H1 (cell line): Measurements from ENCODE around the gene POMT2. TPM values are rescaled to one million over a fixed set of nuclear protein-coding genes. Genes with fewer than 3 reads are reported as not detected.

ENCODE experiments used
- CTCF ChIA-PET: fragments of 300-600 bp; sonication (Branson Sonifier 250); formaldehyde crosslinking; loops from one replicate; lab custom pipeline; 2021; ENCODE audit not compliant: partially characterized antibody; lab: Charles Lee
- POLR2A ChIA-PET: fragments of 300-600 bp; sonication (Branson Sonifier 250); formaldehyde crosslinking; loops from one replicate; lab custom pipeline; 2021; ENCODE audit warnings: inconsistent platforms; ENCODE audit not compliant: partially characterized antibody; lab: Charles Lee
- DNase-seq, 2 experiments: peaks; one replicate each; pipeline versions ENCODE4 v3.0.0 to v3.0.0-alpha.2; 2010 to 2022; ENCODE audit warnings: low spot score in 2 of 2, low read depth in 1 of 2, mixed read lengths in 1 of 2
- FAIRE-seq: peaks from 2 replicates; lab custom pipeline; 2011; peaks lifted over from hg19 to GRCh38; lab: Jason Lieb, UNC
- H2AFZ ChIP-seq: 2 replicates; pipeline ENCODE4 v1.8.1; 2012; ENCODE audit warnings: low read length, inconsistent platforms
- H2AK5ac ChIP-seq: 2 replicates; pipeline ENCODE4 v1.6.1; 2013; ENCODE audit warnings: low read depth, low read length
- H2BK120ac ChIP-seq: replicated peaks from 2 replicates; pipeline ENCODE3; 2013; ENCODE audit warnings: low read depth, low read length, inconsistent platforms
- H2BK12ac ChIP-seq: 2 replicates; pipeline ENCODE4 v1.6.1; 2013; ENCODE audit warnings: low read depth, low read length
- H2BK15ac ChIP-seq: 2 replicates; pipeline ENCODE4 v1.6.1; 2013; ENCODE audit warnings: low read length
- H2BK20ac ChIP-seq: 2 replicates; pipeline ENCODE4 v1.6.1; 2013; ENCODE audit warnings: low read length
- H2BK5ac ChIP-seq: 2 replicates; pipeline ENCODE4 v1.6.1; 2013; ENCODE audit warnings: low read depth, low read length
- H3K14ac ChIP-seq: 2 replicates; pipeline ENCODE4 v1.6.1; 2013; ENCODE audit warnings: inconsistent platforms; ENCODE audit not compliant: insufficient read length
- H3K18ac ChIP-seq: 2 replicates; pipeline ENCODE4 v1.6.1; 2013; ENCODE audit warnings: low read length; ENCODE audit errors: extremely low read depth
- H3K23ac ChIP-seq: 2 replicates; pipeline ENCODE4 v1.6.1; 2013; ENCODE audit warnings: inconsistent platforms; ENCODE audit not compliant: insufficient read length
- H3K23me2 ChIP-seq: 2 replicates; pipeline ENCODE4 v1.6.1; 2013; ENCODE audit warnings: low read depth, low read length
- H3K27ac ChIP-seq: 2 replicates; pipeline ENCODE4 v1.6.1; 2011; ENCODE audit warnings: low read depth, low read length, inconsistent platforms
- H3K27me3 ChIP-seq, 4 experiments: replicated peaks in 1 of 4; 1 replicate in 1 of 4; 2 replicates in 3 of 4; pipeline versions ENCODE4 v1.6.1 to v1.8.1; 2011 to 2013; ENCODE audit warnings: low read length in 3 of 4, mild to moderate bottlenecking in 3 of 4, inconsistent platforms in 2 of 4, mixed read lengths in 2 of 4, moderate library complexity in 1 of 4; ENCODE audit not compliant: control insufficient read depth in 3 of 4, insufficient read depth in 3 of 4; ENCODE audit errors: extremely low read depth in 1 of 4
- H3K36me3 ChIP-seq, 4 experiments: 2 replicates each; pipeline versions ENCODE4 v1.6.1 to v1.8.1; 2011 to 2013; ENCODE audit warnings: mild to moderate bottlenecking in 4 of 4, low read length in 3 of 4, moderate library complexity in 2 of 4, control low read depth in 1 of 4, inconsistent platforms in 1 of 4; ENCODE audit not compliant: insufficient read depth in 4 of 4, control insufficient read depth in 2 of 4
- H3K4ac ChIP-seq: replicated peaks from 2 replicates; pipeline ENCODE3; 2013; ENCODE audit warnings: low read length, low read depth, mixed read lengths, inconsistent platforms; ENCODE audit not compliant: insufficient read length
- H3K4me1 ChIP-seq, 4 experiments: replicated peaks in 1 of 4; 1 replicate in 1 of 4; 2 replicates in 3 of 4; pipeline versions ENCODE4 v1.6.1 to v1.8.1; 2011 to 2013; ENCODE audit warnings: low read length in 3 of 4, inconsistent platforms in 2 of 4, mixed read lengths in 1 of 4; ENCODE audit not compliant: insufficient read depth in 4 of 4, control insufficient read depth in 3 of 4
- H3K4me2 ChIP-seq, 2 experiments: 2 replicates each; pipeline versions ENCODE4 v1.6.1 to v1.8.1; 2011 to 2013; ENCODE audit warnings: low read depth in 2 of 2, low read length in 2 of 2, control low read depth in 1 of 2, inconsistent platforms in 1 of 2, mild to moderate bottlenecking in 1 of 2; ENCODE audit not compliant: insufficient read depth in 1 of 2
- H3K4me3 ChIP-seq, 4 experiments: fragments of 200-600, 300-600 bp in 1 of 4; sonication (generic), shearing (Covaris generic), sonication (Bioruptor Twin) in 1 of 4; 2 replicates each; pipeline versions ENCODE4 v1.5.1 to v1.8.1; 2011 to 2016; ENCODE audit warnings: low read length in 4 of 4, low read depth in 3 of 4, control low read depth in 2 of 4, inconsistent platforms in 2 of 4, mild to moderate bottlenecking in 2 of 4, mixed read lengths in 1 of 4, moderate library complexity in 1 of 4; ENCODE audit not compliant: insufficient read depth in 2 of 4; ENCODE audit errors: extremely low read depth in 1 of 4
- H3K56ac ChIP-seq: replicated peaks from 2 replicates; pipeline ENCODE3; 2013; ENCODE audit warnings: low read depth, mild to moderate bottlenecking, mixed read lengths, low read length, inconsistent platforms; ENCODE audit not compliant: insufficient read length
- H3K79me1 ChIP-seq: 2 replicates; pipeline ENCODE4 v1.6.1; 2013; ENCODE audit warnings: low read depth, low read length, control low read depth
- H3K79me2 ChIP-seq, 2 experiments: 2 replicates each; pipeline versions ENCODE4 v1.6.1 to v1.8.1; 2012 to 2013; ENCODE audit warnings: low read length in 2 of 2, mild to moderate bottlenecking in 2 of 2, inconsistent platforms in 1 of 2; ENCODE audit not compliant: insufficient read depth in 2 of 2, control insufficient read depth in 1 of 2
- H3K9ac ChIP-seq, 4 experiments: replicated peaks in 1 of 4; 1 replicate in 1 of 4; 2 replicates in 3 of 4; pipeline versions ENCODE4 v1.6.1 to v1.8.1; 2011 to 2013; ENCODE audit warnings: low read depth in 3 of 4, low read length in 3 of 4, control low read depth in 2 of 4, mild to moderate bottlenecking in 2 of 4, moderate library complexity in 2 of 4, inconsistent platforms in 1 of 4; ENCODE audit errors: extremely low read depth in 1 of 4
- H3K9me3 ChIP-seq, 2 experiments: 2 replicates each; pipeline versions ENCODE4 v1.6.1 to v1.8.1; 2012 to 2013; ENCODE audit warnings: mild to moderate bottlenecking in 2 of 2, moderate library complexity in 2 of 2, control low read depth in 1 of 2, inconsistent platforms in 1 of 2, low read depth in 1 of 2, low read length in 1 of 2, mixed read lengths in 1 of 2; ENCODE audit not compliant: insufficient read depth in 2 of 2
- H4K20me1 ChIP-seq, 2 experiments: replicated peaks in 1 of 2; 2 replicates each; pipeline versions ENCODE3 to v1.8.1; 2011 to 2013; ENCODE audit warnings: inconsistent platforms in 2 of 2, low read length in 2 of 2, mild to moderate bottlenecking in 1 of 2; ENCODE audit not compliant: insufficient read depth in 2 of 2, control insufficient read depth in 1 of 2
- H4K5ac ChIP-seq: 2 replicates; pipeline ENCODE4 v1.6.1; 2013; ENCODE audit warnings: low read length, low read depth, mixed read lengths, inconsistent platforms; ENCODE audit not compliant: insufficient read length
- H4K8ac ChIP-seq: 2 replicates; pipeline ENCODE4 v1.8.0; 2013; ENCODE audit warnings: mild to moderate bottlenecking, moderate library complexity, low read length, inconsistent platforms; ENCODE audit not compliant: insufficient read depth; ENCODE audit errors: extremely low read depth
- H4K91ac ChIP-seq: replicated peaks from 2 replicates; pipeline ENCODE3; 2013; ENCODE audit warnings: low read length, mixed read lengths, inconsistent platforms; ENCODE audit not compliant: insufficient read length
- CHD2 ChIP-seq: IDR thresholded peaks from 2 replicates; pipeline ENCODE4 v1.6.1; 2012; ENCODE audit warnings: low read length, improper control_type of control experiment
- SP2 ChIP-seq: IDR thresholded peaks from 2 replicates; pipeline ENCODE4 v1.6.1; 2012; ENCODE audit warnings: mild to moderate bottlenecking, low read length, inconsistent platforms
- SP4 ChIP-seq: IDR thresholded peaks from 2 replicates; pipeline ENCODE4 v1.6.1; 2012; ENCODE audit warnings: low read length, inconsistent platforms
- WGBS, 2 experiments: shearing (Covaris generic) in 1 of 2; methylation state at CpG; one replicate each; pipeline versions ENCODE4 v1.1.6 to v1.1.7; 2013 to 2015; ENCODE audit warnings: low lambda C conversion rate in 2 of 2, mixed read lengths in 2 of 2, inconsistent platforms in 1 of 2, low coverage in 1 of 2, missing lambda C conversion rate in 1 of 2; ENCODE audit not compliant: insufficient replicate concordance in 2 of 2, insufficient coverage in 1 of 2, insufficient read length in 1 of 2; ENCODE audit errors: extremely low coverage in 1 of 2, missing lambda C conversion rate in 1 of 2; 5-methylcytosine and 5-hydroxymethylcytosine counted together
- polyA plus RNA-seq, 7 experiments: library from polyadenylated mRNA; depleted of rRNA in 3 of 7; stranded (reverse) in 5 of 7; unstranded in 2 of 7; fragments of >200 nt in 5 of 7; fragments of 200-250 nt in 2 of 7; gene quantifications; 1 replicate in 5 of 7; 2 replicates in 1 of 7; 4 replicates in 1 of 7; pipeline versions ENCODE4 v1.2.1 to v1.2.3, GENCODE V29; 2011 to 2013; ENCODE audit warnings: missing spikeins in 2 of 7, mixed read lengths in 2 of 7
- total RNA-seq: library from RNA; stranded (reverse); fragmentation: NEBNext Ultra II Directional; extraction: Animal tissue kit (Norgen Biotek cat#: 25700); gene quantifications from 2 replicates; pipeline ENCODE4 v1.2.1, GENCODE V29; 2021

The POMT2 gene
- total and polyA plus RNA-seq, 2 of the 8 experiments (the other 6 are each of a cell fraction or from before 2014, with no cell fraction given): 20.8 to 44.9 TPM

GRCh38 chr14:77236814-77237213 is 83.9 kb downstream of the POMT2 start:
- FAIRE-seq: no peak

More at GRCh38 chr14:77236814-77237213, 83.9 kb downstream of the POMT2 start:
- H3K27ac ChIP-seq: no peak overlapping the region
- no peak overlapping the region for H4K91ac ChIP-seq
- no peaks in the 10 kb centered on the region; a peak in 1 of 7 replicates for H3K4me1 ChIP-seq
- H3K4me3 ChIP-seq: no peak overlapping the region
- ChIA-PET CTCF (interaction anchor here (0.8 to 6.6 kb wide), 8 partner anchors 9 to 323 kb away, joined by 3 to 52 read pairs (median 5); partner anchors contain the start of gene ZDHHC22), POLR2A (interaction anchor here (1.4 to 1.5 kb wide), 2 partner anchors 14 to 41 kb away, joined by 3 read pairs; no protein-coding TSS in a partner anchor)
- no peak overlapping the region for H2AK5ac ChIP-seq
- no peak overlapping the region for H3K23ac ChIP-seq
- no peak overlapping the region for H2BK12ac ChIP-seq
- no peaks in the 10 kb centered on the region for H3K23me2 ChIP-seq
- no peak for DNase-seq
- H2BK20ac ChIP-seq: no peak overlapping the region
- H3K4me2 ChIP-seq: no peak overlapping the region
- no peaks in the 10 kb centered on the region for H3K79me1 ChIP-seq
- H2BK5ac ChIP-seq: no peak overlapping the region; the same call in 1 of the 2 replicates
- no peak overlapping the region for H3K18ac ChIP-seq
- no peak overlapping the region for H3K9ac ChIP-seq
- no peaks in the 10 kb centered on the region for H3K36me3 ChIP-seq
- H4K8ac ChIP-seq: no peak overlapping the region
- 84% methylated on average over 4 of the region's 7 CpGs; no CpG with 5 or more reads in 1 of the 2 experiments for WGBS, 2 experiments
- no peak overlapping the region for H4K5ac ChIP-seq
- TF ChIP-seq CHD2 (no peak), SP2 (no peak), SP4 (no peak)
- H3K4ac ChIP-seq: no peak overlapping the region
- H3K14ac ChIP-seq: no peak overlapping the region
- H3K79me2 ChIP-seq: no peaks in the 10 kb centered on the region; a peak in 1 of 4 replicates
- H2BK120ac ChIP-seq: no peak overlapping the region
- no peak overlapping the region for H2BK15ac ChIP-seq
- H4K20me1 ChIP-seq: peaks cover 0 to 2% of the 10 kb centered on the region in 2 experiments
- H3K27me3 ChIP-seq: no peaks in the 10 kb centered on the region
- no peaks in the 10 kb centered on the region for H3K9me3 ChIP-seq
- no peak overlapping the region for H3K56ac ChIP-seq
- no peak overlapping the region for H2AFZ ChIP-seq
